Endometrium (tissue), 2 donors: ENCODE data around the gene LY86.
"Not testable (repeated sequence)": the region's sequence is repeated elsewhere in the genome, so short reads cannot be mapped to it uniquely, and the experiment has no call there.

Source experiments
- FAIRE-seq: peaks from 2 replicates; lab custom pipeline; 2012; peaks lifted over from hg19 to GRCh38; lab: Jason Lieb, UNC
- donor health status: control.
- donor health status: control.

The LY86 gene

DNA sequence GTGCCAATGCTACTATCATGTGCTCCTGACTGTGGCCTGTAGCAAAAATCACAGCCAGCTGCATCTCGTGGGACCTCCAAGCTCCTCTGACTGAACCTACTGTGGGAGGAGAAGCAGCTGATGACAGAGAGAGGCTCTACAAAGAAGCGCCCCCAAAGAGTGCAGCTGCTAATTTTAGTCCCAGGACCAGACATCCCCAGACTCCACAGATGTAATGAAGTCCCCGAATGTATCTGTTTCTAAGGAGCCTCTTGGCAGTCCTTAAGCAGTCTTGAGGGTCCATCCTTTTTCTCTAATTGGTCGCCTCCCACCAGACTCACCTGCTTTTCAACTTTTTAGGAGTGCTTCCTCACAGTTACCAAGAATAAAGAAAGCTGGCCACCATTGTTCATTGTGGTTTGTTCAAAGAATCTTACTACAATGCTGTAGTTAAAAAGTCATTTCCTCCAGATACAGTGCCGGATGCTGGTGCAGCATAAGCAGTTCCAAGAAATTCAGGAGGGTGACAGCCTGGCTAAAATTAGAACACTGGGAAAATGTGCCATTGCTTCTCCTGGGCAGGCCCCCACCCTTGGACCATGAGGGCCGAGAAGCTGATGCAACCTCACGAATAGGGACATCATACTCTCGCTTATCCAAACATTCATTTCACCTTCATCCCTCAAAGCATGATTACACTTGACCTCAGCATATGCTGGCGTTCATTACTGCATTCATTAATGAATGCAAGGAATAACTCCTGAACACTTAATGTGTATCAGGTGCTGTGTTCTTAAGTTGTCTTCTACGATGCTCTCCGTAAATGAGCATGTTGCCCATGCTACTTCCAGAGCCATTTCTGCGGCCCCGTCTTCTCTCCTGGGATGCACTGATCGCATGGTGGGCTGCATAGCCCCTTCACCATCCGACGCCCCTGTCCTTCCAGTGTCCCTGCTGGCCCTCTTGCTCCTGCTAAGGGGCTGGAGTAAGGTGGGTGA lies 66.4 kb downstream of the LY86 start:
- no peak for FAIRE-seq

DNA sequence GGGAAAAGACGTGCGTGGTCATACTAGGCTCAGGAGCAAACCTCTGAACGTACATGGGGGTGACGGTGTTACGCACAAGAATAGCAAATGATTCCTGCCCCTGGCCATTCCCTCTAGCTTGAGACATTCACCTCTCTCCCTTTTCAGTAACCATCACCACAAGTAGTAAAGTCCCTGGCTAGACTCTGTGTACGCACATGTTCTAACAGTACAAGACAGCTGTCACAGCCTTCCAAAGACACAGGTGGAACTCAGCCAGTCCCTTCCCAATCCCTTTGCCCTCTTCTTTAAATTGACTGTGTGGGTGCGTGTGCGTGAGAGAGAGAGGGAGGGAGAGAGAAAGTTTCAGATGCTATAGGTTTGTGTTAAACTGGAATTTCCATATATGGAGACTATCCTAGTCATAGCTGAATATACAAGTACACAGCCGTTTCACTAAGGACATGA lies 67.3 kb downstream of the LY86 start:
- no peak for FAIRE-seq

DNA sequence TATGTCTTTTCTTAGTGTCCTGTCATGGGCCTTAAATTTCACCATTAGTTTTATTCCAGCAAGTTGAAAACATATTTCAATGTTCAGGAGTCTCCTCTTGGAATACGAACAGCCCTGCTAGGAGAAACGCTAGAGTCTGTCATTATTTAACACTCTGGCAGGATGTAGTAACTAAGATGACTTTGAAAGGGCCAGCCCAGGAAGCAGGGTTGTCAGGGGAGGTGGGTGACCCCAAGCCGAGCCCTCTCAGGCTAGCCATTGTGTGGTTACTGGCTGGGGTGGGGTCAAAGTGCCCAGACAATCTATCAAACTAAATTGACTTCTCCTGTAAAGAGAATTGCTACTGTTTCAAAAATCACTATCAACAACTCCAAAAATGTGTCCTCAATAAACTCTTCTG lies 67.8 kb downstream of the LY86 start:
- no peak for FAIRE-seq

DNA sequence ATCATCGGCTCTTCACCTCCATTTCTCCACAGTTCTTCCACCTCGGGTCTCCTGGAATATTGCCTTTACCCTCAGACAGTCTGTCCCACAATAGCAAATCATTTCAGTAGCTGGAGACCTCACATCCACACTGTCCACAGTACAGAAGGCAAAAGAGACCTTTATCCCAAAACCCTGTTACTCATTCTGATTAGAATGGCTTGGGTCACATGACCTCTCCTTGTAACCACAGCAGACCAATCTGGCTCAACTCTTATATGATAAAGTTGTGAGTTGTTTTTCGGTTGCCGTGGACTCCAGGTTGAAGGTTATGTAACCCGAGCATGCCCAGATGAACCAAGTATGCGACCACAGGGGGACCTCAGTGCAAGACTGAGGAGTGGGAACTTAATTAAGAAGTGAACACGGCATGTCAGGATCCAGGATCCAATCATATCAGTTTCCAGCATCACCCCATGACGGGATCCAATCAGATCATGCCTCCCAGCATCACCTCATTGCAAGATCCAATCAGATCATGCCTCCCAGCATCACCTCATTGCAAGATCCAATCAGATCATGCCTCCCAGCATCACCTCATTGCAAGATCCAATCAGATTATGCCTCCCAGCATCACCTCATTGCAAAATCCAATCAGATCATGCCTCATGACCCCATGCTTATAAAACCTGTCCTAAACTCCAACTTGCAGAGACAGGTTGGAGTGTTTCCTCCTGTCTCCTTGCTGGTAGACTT lies 68.7 kb downstream of the LY86 start:
- no peak for FAIRE-seq

DNA sequence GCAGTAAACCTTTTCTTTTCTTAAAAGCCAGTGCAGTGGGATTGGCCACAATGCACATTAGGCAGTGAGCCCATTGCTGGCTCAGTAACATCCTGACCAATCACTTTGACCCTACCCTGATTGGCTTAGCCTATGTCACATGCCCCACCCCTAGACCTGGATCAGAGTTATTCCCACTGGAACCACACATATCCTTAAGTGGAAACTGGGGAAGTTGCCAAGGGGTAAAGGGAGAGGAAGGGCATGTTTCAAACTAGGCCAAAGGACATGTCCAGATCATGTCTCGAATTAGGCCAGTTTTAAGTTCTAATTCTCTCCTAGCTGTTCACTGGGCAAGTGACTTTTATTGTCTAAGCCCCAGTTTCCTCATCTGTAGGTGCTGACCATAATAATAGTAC lies 69.3 kb downstream of the LY86 start:
- FAIRE-seq, result no peak

DNA sequence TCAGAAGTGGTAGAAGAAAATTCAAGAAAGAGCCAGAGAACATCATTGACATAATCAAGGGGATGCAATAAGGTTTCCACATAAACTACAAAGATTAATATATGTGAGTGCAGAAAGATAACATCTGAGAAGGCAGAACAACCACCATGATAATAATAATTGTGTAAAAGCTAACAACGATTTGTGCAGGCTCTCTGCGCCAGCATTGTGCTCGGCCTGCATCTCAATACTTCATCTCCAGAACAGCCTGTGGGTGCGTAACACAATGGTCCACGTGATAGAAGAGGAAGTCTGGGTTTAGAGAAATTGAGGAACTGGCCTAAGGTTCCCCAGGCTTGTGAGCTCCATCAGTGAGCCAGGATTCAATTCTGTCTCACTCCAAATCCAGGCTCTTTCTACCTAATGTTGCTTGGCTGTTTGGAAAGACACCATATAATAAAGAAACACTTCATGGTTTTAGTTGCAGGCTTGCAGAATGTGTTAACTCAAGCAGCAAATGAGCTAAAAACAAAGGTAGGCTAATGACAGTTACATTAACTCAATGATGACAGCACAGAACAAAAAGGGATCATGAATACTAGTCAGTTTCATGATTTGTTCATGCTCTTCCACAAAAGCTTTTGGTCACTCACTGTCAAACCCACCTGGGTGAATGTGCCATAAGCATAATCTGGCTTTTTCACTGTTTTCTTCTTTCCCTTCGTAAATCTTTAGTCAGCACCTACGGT lies 71.2 kb downstream of the LY86 start:
- FAIRE-seq, result no peak

DNA sequence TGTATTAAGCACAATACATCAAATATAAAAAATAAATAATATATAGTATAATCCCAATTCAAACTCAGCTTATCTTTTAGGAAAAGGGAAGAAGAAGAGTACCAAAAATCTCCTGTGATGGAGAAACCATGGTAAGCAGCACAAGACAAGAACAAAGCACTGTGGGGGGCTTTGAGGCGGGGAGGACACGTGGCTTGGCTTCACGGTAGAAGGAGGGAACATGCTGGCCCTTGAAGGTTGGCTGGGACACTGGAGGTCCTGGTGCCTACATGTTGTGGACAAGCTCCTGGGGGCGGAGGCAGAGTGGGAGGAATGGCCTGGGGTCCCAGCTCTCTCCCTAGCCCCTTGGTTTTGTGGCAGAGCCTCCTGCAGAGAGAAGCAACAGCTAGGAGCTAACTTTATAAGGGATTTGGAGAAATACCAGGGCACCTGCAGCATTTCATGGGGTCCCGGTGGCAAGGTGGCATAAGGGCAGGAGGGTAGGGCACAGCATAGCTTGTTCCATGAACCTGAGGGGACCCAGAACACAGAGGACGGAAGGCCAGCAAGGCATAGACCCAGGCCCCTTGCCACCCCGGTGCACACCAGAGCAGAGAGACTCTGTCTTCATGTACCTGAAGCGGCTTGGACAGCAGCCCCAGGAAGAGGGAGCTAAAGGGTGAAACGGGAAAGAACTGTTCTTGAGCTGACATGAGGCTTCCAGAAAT lies 72.0 kb downstream of the LY86 start:
- FAIRE-seq, result no peak

DNA sequence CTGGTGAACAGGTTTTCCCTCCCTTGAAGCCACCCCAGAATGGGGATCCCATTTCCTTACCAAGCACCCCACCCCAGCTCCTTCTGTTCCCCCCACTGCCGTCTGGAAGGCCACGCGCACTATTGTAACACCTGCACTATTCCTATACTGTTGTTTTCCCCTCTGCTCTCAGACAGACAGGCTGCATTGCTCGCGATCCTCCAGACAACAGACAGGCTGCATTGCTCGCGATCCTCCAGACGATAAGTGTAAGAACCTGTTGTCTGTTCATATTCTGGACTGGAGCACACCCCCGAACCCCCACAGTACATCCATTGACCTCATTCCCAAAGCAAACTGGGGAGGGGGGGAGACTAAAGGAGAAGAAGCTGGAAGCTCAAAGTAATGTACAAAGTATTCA lies 72.7 kb downstream of the LY86 start:
- FAIRE-seq, result no peak

DNA sequence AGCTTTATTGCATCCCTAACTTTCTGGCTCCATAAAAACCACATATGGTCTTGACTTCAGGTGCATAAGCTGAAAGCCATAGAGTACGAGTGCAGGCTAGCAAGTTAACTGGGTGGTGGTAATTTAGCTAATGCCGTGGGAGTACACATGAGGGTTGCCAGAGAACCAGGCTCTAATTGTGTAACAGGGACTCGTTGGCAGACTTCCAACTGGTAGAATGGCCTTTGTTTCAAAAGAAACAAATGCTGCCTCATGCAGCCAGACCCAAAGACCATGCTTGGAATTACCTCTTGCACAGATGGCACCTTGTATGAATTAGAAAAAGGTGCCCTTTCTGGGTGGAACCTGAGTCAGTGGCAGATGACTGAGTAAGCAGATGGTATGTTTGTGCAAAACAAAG lies 73.2 kb downstream of the LY86 start:
- FAIRE-seq, result no peak

DNA sequence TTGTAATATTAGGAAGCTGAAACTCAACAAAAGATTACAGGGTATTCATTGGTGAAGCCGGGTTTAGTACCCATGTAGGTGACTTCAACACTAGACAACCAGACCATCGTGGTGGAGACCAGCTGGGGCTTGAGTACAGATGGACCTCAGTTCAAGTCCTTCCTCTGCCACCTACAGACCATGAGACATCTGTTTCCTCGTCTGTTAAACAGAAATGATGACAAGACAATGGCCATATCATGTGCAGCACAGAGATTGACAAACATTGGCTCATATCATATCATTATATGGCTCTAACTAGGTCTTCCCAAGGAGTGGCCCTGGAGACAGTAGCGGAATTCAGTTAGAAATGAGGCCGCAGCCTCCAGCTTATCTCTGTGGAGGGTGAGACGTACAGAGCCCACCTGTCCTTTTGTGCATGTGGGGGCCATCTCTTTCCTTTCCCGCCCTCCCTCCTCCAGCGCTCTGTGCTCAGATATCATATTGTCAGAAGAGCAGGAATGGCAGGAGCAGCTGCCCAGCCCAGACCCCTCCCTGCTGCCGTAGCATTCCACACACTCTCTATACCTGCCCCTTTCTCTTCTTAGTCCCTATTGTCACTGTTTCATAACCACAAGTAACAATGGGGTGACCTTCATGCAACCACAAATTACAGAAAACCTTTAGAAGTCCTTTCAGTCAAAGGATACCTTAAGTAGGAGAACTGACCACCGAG lies 75.1 kb downstream of the LY86 start:
- FAIRE-seq, result no peak

DNA sequence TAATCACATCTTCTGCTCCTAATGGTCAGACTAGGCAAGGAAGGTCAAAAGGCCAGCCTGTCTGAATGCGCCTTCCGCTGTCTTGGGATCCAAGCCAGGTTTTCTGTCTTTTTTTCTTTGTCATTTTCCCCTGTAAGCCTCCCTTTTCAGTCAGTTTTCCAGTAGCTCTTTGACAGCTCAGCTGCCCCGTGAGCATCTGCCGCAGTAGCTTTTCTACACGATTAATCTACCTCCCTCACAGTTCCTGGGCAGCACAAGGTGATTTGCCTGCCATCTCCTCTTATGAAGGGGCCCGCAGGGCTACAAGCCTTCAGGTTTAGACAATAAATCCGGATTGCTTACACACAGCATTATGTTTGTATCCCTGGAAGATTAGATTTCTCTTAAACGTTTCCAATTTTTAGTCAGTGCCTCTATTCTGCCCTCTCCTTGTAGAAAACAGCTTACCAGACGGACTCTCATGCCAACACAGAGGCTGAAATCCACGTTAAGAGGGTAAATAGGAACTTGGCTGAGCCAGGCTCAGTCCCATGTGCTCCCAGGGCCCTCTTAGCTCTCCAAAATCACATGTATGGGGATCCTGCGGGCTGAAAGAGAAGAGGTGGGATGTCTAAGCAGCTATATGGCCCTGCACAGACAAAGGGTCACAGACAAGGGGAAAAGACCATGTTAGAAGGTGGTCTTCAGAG lies 77.2 kb downstream of the LY86 start:
- FAIRE-seq, result no peak

DNA sequence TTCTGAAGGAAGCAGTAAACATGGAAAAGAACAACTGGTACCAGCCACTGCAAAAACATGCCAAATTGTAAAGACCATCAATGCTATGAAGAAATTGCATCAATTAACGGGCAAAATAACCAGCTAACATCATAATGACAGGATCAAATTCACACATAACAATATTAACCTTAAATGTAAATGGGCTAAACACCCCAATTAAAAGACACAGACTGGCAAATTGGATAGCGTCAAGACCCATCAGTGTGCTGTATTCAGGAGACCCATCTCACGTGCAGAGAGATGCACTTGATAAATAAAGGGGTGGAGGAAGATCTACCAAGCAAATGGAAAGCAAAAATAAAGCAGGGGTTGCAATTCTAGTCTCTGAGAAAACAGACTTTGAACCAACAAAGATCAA lies 81.6 kb downstream of the LY86 start:
- not testable (repeated sequence) for FAIRE-seq

DNA sequence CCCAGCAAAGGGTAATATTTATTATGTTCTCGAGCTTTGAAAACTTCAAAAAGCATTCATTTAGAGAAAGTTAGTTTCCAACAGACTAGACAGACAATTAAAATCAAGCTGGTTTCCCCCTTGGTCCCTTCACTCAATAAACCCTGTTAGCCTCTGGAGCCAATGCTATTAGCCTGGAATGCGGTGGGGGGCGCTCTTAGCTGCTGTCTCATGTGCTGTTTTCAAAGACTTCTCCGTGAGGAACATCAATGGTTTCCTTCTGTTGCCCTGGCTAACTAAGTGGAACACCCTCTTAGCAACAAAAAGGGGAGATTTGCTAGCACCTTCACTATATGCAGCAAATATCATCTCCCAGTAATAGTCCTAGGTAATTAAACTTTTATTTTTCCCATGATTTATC lies 86.4 kb downstream of the LY86 start:
- no peak for FAIRE-seq

DNA sequence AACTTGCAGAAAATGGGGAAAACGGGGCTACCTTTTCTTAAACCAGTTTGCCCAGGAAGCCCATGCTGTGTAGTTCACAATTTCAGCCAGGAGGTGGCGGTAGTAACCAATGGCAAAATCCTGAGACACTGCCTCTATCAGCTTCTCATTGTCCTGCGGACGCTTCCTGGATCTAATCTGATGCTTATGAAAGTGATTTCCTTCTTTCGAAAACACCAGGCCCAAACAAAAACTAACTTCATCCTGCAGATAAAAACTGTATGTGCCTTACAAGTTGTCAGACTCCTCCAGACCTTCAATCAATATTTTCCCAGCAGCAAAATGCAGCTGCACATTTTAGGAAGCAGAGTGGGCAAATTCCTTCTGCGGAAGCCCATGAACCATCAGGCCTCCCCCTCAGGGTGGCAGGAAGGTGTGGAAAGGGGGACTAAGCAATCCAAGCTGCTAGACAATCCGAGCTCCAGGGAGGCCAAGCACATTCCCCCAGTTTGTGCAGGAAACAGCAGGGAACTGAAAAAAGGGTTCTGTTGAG lies 88.5 kb downstream of the LY86 start:
- FAIRE-seq, result peak; percentile 71

DNA sequence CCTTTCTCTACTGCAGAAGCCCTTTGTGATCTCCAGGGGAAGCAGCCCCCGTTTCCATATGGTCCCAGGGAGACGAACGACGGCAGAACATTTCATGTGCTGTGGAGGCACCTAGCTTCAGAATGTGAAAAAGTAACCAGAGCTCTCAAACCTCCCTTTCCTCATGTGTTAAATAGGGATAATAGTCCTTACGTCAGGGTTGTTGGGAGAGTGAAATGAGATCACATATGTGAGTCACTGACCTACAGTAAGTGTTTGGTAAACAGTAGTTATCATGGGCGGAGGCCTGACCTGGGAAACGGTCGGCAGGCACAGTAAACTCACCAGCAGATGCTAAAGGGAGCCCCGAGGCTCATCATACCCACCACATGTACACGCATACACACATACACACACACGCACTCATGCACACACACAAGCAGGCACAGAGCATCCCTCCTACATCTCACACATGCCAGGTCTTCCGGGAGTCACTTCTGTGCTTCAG lies 89.7 kb downstream of the LY86 start:
- no peak for FAIRE-seq

DNA sequence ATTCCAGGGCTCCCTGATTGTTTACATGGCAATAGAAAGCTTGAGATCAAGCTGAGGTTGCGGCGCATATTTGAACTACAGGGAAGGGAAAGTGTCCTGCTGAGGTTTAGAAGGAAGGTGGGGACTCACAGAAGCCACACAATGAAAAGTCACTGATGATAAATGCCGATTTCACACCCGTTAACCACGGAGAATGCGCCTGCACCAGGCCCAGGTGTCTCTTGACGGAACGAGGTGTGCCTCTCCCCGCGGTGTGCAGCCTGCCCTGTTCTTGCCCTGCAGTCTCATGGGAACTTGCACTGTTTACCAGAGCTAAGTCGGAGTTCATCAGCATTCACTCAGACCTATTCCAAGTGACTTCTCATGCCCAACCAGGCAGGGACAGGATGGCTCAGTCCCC lies 90.3 kb downstream of the LY86 start:
- no peak for FAIRE-seq

DNA sequence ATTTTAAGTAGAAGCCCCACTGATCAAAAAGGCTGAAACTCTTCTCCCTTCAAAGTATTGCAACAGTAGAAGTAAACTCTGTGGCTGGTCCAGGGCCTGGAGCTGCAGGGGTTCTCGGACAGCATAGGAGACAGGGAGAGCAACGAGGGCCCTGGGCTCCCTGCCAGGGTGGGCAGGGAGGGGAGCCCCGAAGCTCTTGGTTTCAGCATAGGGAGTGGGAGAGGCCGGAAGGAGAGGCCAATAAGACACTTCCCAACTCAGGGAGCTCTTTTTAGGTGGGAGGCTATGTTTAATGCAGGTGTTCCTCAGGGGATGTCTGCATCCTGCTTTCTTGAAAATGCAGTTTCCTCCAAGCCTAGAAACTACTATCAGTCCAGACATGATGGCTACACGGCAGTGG lies 91.1 kb downstream of the LY86 start:
- no peak for FAIRE-seq

DNA sequence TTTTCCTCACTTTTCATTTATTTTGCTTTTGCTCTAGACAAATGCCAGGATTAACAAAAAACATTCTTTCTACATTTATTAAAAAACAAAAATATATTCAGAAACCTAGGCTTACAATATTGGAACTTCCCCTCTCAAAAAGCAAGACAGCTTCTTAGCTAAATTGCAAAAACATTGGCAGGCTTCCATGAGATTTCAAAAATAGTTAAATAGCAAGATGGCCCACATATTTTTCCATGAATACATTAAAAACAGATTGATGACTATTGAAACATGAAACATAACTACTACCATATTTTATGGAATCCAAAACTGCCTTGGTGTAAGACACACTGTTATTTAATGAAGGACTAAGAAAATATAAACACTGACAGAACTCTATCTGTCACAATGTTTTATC lies 92.0 kb downstream of the LY86 start:
- no peak for FAIRE-seq

DNA sequence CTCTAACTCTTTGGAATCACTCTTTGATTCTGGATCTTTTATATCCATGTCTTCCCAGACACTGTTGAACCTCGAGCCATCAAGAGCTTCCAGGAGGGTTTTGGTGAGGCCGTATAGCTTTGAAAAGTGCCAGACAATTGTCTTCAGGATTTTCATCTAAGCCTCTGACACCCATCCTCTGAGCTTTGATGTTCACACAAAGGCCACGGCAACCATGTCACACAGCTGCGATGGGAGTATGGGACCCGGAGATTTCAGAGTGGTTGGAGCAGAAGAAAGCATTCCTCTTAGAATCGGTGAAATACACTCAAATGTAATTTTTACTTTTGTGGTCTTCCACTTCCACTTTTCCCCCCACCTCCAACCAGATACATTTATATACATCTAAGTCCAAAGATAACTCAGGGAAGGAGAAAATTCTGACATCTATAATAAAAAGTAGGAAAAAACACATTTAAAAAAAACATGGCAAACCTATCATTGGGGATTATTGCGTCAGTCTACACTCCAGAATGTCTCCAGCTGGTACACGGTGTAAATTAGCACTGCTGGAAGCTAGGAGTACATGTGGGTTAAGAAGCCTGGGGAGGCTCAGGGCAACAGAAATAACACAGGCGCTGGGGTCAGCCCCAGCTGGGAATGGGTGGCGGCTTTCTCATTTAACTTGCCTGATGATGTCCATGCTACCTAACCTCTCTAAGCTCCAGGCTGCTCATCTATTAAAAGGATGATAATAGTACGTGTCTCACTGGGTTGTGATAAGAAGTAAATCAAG lies 92.7 kb downstream of the LY86 start:
- no peak for FAIRE-seq

DNA sequence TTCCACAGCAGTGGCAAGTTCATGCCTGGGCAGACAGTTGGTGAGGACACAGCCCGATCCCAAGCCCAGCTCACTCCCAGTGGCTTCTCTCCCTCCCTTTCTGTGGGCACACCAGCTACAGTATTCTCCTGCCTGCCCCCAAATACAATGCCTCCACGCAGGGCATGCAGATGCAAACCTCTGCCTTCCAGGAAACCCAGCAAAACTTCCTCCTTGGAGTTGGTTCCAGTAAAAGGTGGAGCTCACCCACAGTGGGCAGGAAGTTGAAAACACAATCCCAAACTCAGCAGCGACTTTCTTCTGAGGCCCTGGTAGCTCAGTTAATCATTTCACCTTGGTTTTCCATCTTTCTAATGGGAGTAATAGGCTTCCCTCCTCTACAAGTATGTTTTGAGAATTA lies 93.7 kb downstream of the LY86 start:
- no peak for FAIRE-seq
